GM12891 (cell line): ENCODE measurements around the gene TCFL5.

Experiments
- PAX5 ChIP-seq: IDR thresholded peaks from 2 replicates; pipeline ENCODE4 v1.6.1; 2011; ENCODE audit warnings: low read length, moderate library complexity, mild to moderate bottlenecking; ENCODE audit not compliant: insufficient read depth, severe bottlenecking
- POLR2A ChIP-seq: IDR thresholded peaks from 2 replicates; pipeline ENCODE4 v1.6.1; 2011; ENCODE audit warnings: low read depth, low read length, control low read depth
- POU2F2 ChIP-seq: IDR thresholded peaks from 2 replicates; pipeline ENCODE4 v1.6.1; 2011; ENCODE audit warnings: low read depth, mild to moderate bottlenecking, control low read depth, low read length, moderate library complexity
- SPI1 ChIP-seq: IDR thresholded peaks from 2 replicates; pipeline ENCODE4 v1.6.1; 2011; ENCODE audit warnings: low read depth, low read length, control low read depth
- TAF1 ChIP-seq: IDR thresholded peaks from 2 replicates; pipeline ENCODE4 v1.6.1; 2011; ENCODE audit warnings: low read depth, low read length, control low read depth

GRCh38 chr20:62873280-62873679 is 11.7 kb upstream of the TCFL5 start:
- no peak for TF ChIP-seq POLR2A
- no peak for TF ChIP-seq SPI1
- no peak for TF ChIP-seq PAX5
- TF ChIP-seq POU2F2 = no peak
- no peak for TF ChIP-seq TAF1
